Suprapubic skin (tissue), 4 donors: Measurements from ENCODE around the gene TRIO.

Source experiments
- CTCF ChIP-seq, 2 donors: fragments of 200-600 bp in 1 of 2; fragments of 450-650 bp in 1 of 2; sonication (generic) in 1 of 2; IDR thresholded peaks; one replicate each; pipeline ENCODE4 v1.5.1; 2016 to 2019; ENCODE audit warnings: antibody characterized with exemption in 2 of 2, mild to moderate bottlenecking in 1 of 2, moderate library complexity in 1 of 2
- EP300 ChIP-seq: sonication (generic); formaldehyde crosslinking; IDR thresholded peaks from one replicate; pipeline ENCODE4 v1.6.1; 2017; ENCODE audit warnings: antibody characterized with exemption
- POLR2A ChIP-seq, 2 donors: fragments of 450-650 bp; IDR thresholded peaks; one replicate each; pipeline ENCODE4 v1.6.1; 2017; ENCODE audit warnings: antibody characterized with exemption in 2 of 2, mild to moderate bottlenecking in 2 of 2, moderate library complexity in 2 of 2
- POLR2AphosphoS5 ChIP-seq, 3 donors: sonication (generic); formaldehyde crosslinking; IDR thresholded peaks; one replicate each; pipeline ENCODE4 v1.6.1; 2017; ENCODE audit warnings: antibody characterized with exemption in 3 of 3

GRCh38 chr5:14161825-14162556 is 18.8 kb downstream of the TRIO start:
- no peak for TF ChIP-seq CTCF (IDR thresholded peaks at IDR 0.05)
- TF ChIP-seq POLR2A (IDR thresholded peaks at IDR 0.05), result no peak
- TF ChIP-seq EP300, result no peak
- TF ChIP-seq POLR2AphosphoS5 (IDR thresholded peaks at IDR 0.05), result no peak
